Activated CD8-positive, alpha-beta memory T cell treated with anti-CD3 and anti-CD28 coated beads for 36 hours (primary cell): ENCODE results near the gene PLEKHN1. TPM values are rescaled to one million over a fixed set of nuclear protein-coding genes. Genes with fewer than 3 reads are reported as not detected.
"Not testable (repeated sequence)": the region's sequence is repeated elsewhere in the genome, so short reads cannot be mapped to it uniquely, and the experiment has no call there.

Source experiments
- CTCF ChIA-PET: fragments of 350-600 bp; sonication (Branson Sonifier 250); formaldehyde crosslinking; loops from one replicate; lab custom pipeline; 2021; ENCODE audit warnings: antibody characterized with exemption; lab: Charles Lee
- POLR2A ChIA-PET: fragments of 350-600 bp; sonication (Branson Sonifier 250); formaldehyde crosslinking; loops from one replicate; lab custom pipeline; 2021; ENCODE audit warnings: antibody characterized with exemption; lab: Charles Lee
- total RNA-seq, 2 experiments: library from RNA; stranded (reverse); gene quantifications; one replicate each; pipeline ENCODE4 v1.2.3, GENCODE V29; 2021

Gene PLEKHN1
- total RNA-seq, 2 experiments from 2014 or later = 3.1 to 3.8 TPM

DNA sequence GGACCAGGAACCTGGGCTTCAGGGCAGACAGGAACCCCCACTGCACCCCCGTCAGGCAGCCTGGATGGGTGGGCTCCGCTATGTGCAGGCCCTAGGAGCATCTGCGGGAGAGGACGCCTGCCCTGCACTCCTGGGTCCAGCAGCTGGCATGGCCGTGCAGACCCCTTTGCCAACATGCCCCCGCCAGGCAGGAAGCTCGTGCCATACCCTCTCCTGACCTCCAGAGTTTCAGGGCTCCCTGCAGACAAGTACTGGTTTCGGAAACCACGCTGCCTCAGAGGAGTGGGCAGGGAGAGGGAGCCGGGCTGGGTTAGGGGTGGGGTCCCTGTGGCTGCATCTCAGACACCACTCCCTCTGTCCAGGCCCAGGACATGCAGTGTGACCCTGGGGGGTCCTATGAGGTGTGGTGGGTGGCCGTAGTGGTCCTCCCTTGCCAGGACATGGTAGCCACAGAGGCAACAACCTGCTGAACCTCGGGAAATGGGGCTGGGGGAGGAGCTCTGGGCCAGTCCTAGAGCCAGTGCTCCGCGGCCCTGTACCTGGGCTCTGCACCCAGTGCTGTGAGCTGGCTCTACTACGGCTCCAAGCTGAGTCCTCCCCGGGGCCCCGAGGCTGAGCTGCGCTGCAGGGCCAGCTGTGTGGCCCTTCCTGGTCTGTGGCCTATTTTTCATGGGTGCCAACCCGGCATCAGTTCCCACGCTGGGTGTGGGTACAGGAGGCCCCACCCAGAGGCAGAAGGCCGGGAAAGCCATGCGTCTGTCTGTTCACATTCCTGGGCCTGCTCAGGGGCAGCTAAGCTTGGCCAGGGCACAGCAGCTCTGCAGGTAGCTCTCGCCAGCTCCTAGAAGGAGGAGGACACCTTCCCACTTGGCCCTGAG is 1.4 kb downstream of the PLEKHN1 start:
- POLR2A ChIA-PET = interaction anchor here (1.1 kb wide), 1 partner anchor 15 kb away, joined by 4 read pairs; no protein-coding TSS in a partner anchor

DNA sequence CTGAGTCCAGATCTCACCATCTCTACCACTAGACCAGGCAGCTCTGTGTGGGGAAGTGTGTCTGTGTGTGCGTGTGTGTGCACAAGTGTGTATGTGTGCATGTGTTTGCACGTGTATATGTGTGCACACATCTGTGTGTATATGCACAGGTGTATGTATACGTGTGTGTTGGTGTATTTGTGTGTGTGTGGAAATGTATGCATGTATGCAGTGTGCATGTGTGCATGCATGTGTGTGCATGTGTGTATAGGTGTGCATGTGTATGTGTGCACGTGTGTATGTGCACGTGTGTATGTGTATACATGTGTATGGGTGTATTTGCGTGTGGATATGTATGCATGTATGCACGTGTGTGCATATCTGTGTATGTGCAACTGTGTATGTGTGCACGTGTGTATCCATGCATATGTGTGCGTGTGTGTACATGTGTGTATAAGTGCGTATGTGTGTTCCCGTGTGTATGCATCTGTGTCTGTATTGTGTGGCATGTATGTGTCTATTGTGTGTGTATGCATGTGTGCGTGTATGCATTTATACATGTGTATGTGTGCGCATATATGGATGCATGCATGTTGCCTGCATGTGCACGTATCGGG is 3.1 kb downstream of the PLEKHN1 start:
- POLR2A ChIA-PET = no interaction called here
- CTCF ChIA-PET = no interaction called here

More for the DNA sequence above, 1.4 kb downstream of the PLEKHN1 start:
- CTCF ChIA-PET = interaction anchor here (0.8 to 1.3 kb wide), 4 partner anchors 9 to 155 kb away, joined by 3 to 4 read pairs (median 3); no protein-coding TSS in a partner anchor

GRCh38 chr1:970242-970972 is 4.1 kb downstream of the PLEKHN1 start:
- CTCF ChIA-PET = interaction anchor here (1.1 to 2.7 kb wide), 3 partner anchors 13 to 66 kb away, joined by 3 to 7 read pairs (median 3); no protein-coding TSS in a partner anchor
- POLR2A ChIA-PET = no interaction called here

- ChIA-PET CTCF (interaction anchor here (1.1 to 2.7 kb wide), 3 partner anchors 13 to 66 kb away, joined by 3 to 7 read pairs (median 3); no protein-coding TSS in a partner anchor), POLR2A (no interaction called here)
Observed at GRCh38 chr1:970973-971730, 4.9 kb downstream of the PLEKHN1 start.

DNA sequence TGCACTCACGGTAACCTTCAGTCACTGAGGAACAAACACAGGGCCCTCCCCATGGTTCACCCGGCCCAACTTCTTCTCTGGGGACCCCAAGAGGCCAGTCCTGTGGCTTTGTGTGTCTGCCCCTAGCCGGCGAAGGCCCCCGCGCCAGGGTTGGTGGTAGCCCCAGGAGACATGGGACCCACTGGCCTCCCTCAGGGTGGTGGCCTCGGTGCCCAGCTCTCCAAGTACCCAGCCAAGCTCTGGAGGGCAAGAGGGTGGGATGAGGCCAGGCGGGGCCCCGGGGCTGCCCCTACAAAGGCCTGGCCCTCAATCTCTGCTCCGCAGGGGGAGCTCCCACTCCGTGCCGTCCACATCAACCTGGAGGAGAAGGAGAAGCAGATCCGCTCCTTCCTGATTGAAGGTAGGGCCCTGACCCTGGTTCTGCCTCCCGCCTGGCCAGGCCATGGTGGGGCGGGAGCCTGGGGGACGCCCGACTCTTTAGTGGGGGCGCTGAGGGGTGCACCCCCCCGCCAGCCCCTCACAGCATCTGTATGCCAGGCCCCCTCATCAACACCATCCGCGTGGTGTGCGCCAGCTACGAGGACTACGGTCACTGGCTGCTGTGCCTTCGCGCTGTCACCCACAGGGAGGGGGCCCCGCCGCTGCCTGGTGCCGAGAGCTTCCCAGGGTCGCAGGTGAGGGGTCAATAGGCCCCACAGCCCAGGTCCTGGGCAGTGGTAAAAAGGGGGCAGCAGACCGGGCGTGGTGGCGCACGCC is 5.6 kb downstream of the PLEKHN1 start:
- ChIA-PET CTCF (interaction anchor here (1.5 to 2.7 kb wide), 2 partner anchors 12 to 67 kb away, joined by 3 to 7 read pairs; no protein-coding TSS in a partner anchor), POLR2A (no interaction called here)

- CTCF ChIA-PET = interaction anchor here (2.7 kb wide), 1 partner anchor 11 kb away, joined by 7 read pairs; no protein-coding TSS in a partner anchor
- POLR2A ChIA-PET = no interaction called here
Observed at GRCh38 chr1:972726-973458, 6.6 kb downstream of the PLEKHN1 start.

GRCh38 chr1:973459-974292 is 7.4 kb downstream of the PLEKHN1 start:
- ChIA-PET CTCF (no interaction called here), POLR2A (no interaction called here)

GRCh38 chr1:974293-974640 is 8.0 kb downstream of the PLEKHN1 start:
- ChIA-PET POLR2A (no interaction called here), CTCF (no interaction called here)

- ChIA-PET CTCF (interaction anchor here (1.8 kb wide), 1 partner anchor 70 kb away, joined by 5 read pairs; no protein-coding TSS in a partner anchor), POLR2A (no interaction called here)
Observed at GRCh38 chr1:974687-975328, 8.5 kb downstream of the PLEKHN1 start.

- ChIA-PET POLR2A (no interaction called here), CTCF (interaction anchor here (0.7 to 1.8 kb wide), 3 partner anchors 9 to 71 kb away, joined by 3 to 8 read pairs (median 5); no protein-coding TSS in a partner anchor)
Observed at GRCh38 chr1:975365-975764, 9.1 kb downstream of the PLEKHN1 start.

- ChIA-PET CTCF (interaction anchor here (0.7 to 1.8 kb wide), 5 partner anchors 8 to 72 kb away, joined by 3 to 8 read pairs (median 4); no protein-coding TSS in a partner anchor), POLR2A (no interaction called here)
Observed at GRCh38 chr1:975896-976683, 9.8 kb downstream of the PLEKHN1 start.

DNA sequence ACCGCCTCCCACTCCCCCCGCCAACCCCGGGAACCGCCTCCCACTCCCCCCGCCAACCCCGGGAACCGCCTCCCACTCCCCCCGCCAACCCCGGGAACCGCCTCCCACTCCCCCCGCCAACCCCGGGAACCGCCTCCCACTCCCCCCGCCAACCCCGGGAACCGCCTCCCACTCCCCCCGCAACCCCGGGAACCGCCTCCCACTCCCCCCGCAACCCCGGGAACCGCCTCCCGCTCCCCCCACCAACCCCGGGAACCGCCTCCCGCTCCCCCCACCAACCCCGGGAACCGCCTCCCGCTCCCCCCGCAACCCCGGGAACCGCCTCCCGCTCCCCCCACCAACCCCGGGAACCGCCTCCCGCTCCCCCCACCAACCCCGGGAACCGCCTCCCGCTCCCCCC is 10.5 kb downstream of the PLEKHN1 start:
- POLR2A ChIA-PET = not testable (repeated sequence)
- CTCF ChIA-PET = interaction anchor here (1.1 to 1.8 kb wide), 3 partner anchors 10 to 72 kb away, joined by 3 to 5 read pairs (median 4); no protein-coding TSS in a partner anchor

GRCh38 chr1:978069-978834 is 12.0 kb downstream of the PLEKHN1 start:
- POLR2A ChIA-PET = no interaction called here

More at GRCh38 chr1:978069-978834, 12.0 kb downstream of the PLEKHN1 start:
- CTCF ChIA-PET = no interaction called here
